ENCODE measurements around the gene BRIP1.
A peak's percentile ranks its signal among the peaks of the same experiment; 100 is the strongest.
"Not testable (repeated sequence)": the region's sequence is repeated elsewhere in the genome, so short reads cannot be mapped to it uniquely, and the experiment has no call there.

The BRIP1 gene

DNA sequence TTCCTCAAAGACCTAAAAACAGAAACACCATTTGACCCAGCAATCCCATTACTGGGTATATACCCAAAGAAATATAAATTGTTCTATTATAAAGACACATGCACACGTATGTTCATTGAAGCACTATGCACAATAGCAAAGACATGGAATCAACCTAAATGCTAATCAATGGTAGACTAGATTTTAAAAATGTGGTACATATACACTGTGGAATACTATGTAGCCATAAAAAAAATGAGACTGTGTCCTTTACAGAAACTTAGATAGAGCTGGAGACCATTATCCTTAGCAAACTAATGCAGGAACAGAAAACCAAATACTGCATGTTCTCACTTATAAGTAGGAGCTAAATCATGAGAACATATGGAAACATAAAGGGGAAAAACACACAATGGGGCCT, 36.5 kb downstream of the BRIP1 start:
- not testable (repeated sequence) for DNase-seq

DNA sequence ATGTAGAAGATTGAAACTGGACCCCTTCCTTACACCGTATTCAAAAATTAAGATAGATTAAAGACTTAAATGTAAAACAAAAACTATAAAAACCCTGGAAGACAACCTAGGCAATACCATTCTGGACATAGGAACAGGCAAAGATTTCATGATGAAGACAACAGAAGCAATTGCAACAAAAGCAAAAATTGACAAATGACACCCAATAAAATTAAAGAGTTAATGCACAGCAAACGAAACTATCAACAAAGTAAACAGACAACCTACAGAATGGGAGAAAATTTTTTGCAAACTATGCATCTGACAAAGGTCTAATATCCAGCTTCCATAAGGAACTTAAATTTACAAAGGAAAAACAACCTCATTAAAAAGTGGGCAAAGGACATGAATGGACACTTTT, 37.1 kb downstream of the BRIP1 start:
- not testable (repeated sequence) for DNase-seq

DNA sequence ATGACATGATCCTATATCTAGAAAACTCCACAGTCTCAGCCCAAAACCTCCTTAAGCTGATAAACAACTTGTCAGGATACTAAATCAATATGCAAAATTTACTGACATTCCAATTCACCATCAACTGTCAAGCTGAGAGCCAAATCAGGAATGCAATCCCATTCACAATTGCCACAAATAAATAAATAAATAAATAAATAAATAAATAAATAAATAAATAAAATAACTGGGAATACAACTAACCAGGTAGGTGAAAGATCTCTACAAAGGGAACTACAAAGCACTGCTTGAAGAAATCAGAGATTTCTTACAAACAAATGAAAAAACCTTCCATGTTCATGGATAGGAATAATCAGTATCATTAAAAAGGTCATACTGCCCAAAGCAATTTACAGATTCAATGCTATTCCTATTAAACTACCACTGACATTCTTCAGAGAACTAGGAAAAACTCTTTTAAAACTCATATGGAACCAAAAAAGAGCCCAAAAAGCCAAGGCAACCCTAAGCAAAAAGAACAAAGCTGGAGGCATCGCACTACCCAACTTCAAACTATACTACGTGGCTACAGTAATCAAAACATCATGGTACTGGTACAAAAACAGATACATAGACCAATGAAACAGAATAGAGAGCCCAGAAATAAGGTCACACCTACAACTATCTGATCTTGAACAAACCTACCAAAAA, 37.7 kb downstream of the BRIP1 start:
- no peak for DNase-seq

DNA sequence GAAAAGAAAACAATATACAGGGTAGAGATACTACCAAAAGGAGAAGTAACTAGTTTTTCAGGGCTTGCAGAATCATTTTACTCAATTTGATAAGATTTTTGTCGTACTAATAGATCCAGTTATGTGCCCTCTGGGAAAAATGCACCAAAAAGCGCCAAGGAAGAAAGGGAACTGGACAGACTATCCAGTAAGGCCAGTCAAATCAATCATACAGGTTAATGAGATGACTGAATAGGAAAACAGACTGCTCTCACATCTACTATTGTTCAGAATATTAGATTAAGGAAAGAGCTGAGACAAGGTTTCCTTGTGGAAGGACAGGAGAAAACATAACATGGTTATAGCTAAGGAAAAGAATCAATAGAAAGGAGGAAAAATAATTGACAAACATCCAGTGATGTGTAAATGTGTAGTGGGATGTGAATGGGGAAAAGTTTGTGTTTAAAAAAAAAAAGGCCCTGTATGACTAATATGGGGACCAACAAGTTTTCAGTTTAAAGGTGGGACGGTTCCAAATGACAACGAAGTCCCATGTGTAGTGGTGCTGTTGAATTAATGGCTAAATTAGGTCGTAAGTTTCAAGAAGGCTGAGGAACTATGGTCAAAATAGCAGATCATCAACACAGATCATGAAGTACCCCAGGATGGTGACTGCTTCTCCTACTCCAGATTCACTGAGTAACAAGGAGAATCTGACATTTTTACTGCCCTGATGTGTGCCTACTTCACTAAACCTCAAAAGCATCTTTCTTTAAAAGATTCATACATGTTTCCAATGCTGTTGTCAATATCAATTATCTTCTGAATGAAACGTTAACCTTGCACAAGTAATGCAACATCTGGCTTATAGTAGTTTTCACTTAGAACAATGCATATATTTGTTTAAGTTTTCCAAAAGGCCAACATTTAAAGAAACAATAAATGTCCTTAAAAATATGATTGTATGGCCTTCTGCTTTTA, 40.7 kb downstream of the BRIP1 start:
- no peak for DNase-seq

DNA sequence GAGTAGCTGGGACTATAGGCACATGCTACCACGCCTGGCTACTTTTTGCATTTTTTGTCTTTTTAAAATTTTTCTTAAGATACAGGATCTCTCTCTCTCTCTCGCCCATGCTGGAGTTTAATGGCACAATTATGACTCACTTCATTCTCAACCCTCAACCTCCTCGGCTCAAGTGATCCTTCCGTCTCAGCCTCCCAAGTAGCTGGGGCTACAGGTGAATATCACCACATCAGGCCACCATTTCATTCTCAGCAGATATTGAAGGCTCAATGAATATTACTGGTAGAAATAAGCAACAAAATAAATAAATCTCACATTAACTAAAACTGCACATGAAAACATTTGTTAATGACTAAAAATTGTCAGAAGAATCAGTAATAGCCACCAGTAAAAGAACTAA, 41.7 kb downstream of the BRIP1 start:
- no peak for DNase-seq

DNA sequence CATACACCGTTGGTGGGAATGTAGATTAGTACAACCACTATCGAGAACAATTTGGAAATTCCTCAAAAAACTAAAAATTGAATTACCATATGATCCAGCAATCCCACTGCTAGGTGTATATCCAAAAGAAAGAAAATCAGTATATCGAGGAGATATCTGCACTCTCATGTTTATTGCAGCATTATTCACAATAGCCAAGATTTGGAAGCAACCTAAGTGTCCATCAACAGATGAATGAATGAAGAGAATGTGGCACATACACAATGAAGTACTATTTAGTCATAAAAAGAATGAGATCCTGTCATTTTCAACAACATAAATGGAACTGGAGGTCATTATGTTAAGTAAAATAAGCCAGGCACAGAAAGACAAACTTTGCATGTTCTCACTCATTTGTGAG, 44.1 kb downstream of the BRIP1 start:
- not testable (repeated sequence) for DNase-seq

DNA sequence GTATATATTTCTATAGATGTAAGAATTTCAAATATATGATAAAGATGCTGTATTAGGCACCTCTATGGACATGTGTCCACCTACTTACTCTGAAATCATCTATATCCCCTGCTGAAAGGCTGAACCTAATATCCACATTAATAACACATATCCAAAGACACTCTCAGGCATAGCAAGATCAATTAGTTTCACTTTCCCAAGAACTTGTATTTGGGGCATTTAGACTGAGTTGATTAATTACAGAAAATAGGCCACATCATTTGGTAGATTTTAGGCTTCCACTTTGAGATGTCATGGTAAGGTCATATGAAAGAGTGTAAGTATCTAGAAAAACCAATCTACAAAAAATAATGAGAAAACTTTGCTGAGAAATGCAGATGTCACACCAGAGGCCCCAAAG, 45.1 kb downstream of the BRIP1 start:
- DNase-seq: no peak

DNA sequence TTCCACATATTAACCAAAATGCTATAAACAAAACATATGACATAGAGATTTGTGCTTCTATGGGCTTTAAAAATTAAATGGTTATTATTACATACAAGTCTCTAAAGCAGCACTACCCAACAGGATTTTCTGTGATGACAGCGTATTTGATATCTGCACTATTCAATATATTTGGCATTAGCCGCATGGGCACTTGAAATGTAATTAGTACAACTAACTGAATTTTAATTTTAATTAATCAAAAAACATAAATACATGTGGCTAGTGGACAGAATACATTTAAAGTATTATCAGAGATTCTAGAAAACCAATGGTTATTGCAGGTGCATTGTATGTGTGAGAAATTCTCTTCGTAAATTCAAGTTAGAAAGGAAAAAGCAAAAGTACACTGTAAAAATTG, 45.9 kb downstream of the BRIP1 start:
- DNase-seq: no peak

DNA sequence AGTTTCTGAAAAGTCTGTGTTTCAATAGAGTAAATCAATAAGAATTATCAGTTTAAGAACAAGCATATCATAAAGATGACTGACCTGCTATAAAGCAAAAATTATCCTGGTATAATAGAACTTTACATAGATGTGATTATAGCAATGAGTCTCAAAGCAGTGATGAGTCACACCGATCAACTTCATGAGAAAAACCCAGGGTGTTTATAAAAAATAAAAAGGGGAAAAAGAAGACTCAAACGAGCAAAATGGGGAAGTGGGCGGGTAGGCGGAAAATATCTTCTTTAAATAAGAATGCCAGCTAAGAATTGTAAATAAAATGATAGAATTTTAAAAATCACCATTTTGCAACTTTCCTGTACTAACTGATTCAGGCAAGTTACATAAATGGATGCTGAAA, 46.8 kb downstream of the BRIP1 start:
- DNase-seq: peak in 1 of 2 donors; percentile 10

DNA sequence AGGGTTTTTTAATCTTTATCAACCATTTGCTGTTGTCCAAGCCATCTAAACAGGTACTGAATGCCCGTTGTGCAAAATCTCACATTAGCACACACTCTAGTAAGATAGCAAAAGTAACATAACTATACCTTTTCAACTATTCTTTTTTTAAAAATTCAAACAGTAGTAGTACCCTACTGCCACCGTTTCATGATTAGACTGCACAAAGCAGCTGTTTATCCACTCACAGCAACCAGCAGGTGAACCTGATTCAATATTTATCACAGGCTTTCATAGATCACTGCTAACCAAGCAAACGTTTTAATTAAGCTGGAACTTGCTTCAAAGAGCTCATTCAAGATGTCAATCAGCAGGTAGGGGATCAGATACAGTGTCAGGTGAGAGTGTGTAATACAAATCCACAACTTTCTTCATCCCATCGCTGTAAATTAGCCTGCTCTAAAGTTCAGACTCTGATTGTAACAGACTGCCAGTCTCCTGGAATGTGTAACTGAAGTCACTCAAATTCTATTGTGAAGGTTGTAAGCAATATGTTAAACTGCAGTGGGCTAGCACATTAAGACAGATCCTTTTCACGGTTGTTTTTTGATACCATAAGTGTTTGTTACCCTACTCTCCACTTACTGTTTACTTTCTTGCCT, 47.3 kb downstream of the BRIP1 start:
- DNase-seq: no peak

DNA sequence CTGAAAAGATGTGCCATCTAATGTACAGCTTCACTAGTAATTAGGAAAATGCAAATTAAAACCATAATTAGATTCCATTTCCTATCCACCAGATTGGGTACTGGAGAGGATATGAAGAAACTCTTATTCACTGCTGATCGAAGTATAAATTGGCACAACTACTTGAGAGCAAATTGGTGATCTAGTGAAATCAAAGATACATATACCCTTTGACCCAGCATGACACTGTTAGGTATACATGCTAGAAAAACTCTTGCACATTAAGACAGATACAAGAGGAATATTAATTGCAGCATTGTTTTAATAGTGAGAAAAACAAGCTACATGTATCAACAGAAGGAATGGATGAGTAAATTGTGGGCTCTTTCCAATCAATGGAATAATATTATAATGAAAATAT, 48.8 kb downstream of the BRIP1 start:
- DNase-seq: no peak

DNA sequence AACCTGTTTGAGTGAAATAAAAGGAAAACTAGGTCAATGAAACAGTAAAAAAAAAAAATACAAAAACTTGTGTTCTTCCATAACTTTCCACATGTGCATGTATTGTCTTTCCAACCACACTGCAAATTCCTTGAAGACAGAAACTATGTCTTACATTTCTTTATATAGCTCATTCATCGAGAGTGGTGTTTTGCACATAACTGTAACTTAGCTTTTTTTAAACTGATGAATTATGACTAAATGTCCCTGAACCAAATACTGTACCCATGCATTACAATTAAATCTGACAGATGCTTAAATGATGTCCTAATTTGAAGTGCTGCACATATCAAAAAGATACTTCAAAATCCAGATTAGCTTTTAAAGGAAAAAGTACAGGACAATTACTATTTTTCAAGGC, 50.1 kb downstream of the BRIP1 start:
- no peak for DNase-seq

DNA sequence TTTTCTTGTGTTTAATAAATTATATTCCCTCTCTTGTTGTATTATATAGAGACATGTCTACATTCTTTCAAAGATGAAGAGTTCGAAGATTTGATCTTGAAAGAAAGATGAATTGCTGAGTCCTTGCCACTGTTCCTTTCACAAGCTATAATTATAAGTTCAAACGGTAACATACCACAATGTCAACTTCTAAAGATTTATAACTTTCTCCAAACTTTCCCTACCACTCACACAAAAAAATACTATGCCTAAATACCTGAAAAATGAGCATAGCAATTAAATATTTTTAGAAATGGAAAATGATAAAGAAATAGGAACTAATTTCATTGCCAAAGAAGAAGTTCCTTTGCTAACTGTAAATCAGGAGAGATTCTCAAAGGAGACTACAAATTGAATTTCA, 50.6 kb downstream of the BRIP1 start:
- DNase-seq: no peak

DNA sequence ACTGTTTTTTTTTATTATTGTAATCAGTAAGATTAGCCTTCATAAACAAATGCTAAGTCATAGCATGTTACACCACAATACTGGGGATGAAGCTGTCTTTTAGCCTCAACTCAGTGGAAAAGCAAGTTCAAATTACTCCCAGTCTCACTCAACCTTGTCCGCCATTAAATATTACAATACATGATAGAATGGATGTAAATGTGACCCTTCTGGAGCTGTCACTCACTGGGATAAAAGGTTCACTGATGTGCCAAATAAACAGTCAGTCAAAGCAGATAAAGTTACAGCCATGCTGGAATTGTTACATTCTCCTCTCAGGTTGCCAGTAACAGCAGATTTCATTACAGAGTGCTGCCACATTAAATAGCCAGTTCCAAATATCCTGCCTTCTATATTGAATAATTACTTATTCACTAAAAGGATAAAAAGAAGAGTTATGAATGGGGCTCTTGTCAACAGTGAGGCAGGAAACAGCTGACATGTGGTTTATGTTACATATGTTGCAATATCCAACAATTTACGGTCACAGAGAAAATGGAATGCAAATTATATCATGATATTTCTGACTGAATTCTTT, 53.4 kb downstream of the BRIP1 start:
- DNase-seq: no peak

DNA sequence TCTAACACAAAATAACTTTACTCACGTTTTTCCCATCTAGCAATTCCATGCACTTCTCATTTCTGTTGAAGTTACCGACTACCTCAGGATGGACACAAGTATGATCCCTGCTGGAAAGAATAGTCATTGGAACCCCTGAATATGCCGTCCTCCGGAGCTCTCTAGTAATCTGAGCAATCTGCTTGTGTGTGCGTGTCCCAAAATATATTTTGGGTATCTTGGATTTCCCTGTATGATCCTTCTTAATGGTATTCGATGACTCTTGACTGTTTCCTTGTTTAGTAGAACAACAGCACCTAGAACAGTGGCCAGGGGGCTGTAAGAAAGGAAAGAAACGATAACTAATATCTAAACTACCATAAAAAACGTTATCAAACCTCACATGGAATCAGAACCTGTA, 54.9 kb downstream of the BRIP1 start:
- DNase-seq: no peak

DNA sequence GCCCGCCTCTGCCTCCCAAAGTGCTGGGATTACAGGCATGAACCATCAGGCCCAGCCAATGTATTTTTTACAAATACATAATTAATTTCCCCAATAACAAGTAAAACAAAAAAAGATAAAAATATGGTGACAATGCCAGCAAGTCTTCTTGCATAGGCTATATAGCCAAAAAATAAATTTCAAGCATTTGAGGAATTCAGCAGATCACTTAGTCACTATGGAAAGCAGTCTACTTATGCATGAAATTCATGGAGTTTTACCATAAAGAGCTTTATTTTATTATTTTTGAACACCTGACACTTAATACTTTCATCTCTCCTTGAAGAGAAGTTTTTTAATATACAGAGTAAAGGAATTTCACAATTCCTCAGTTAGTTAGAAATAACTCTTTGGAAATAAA, 56.4 kb downstream of the BRIP1 start:
- DNase-seq: no peak

DNA sequence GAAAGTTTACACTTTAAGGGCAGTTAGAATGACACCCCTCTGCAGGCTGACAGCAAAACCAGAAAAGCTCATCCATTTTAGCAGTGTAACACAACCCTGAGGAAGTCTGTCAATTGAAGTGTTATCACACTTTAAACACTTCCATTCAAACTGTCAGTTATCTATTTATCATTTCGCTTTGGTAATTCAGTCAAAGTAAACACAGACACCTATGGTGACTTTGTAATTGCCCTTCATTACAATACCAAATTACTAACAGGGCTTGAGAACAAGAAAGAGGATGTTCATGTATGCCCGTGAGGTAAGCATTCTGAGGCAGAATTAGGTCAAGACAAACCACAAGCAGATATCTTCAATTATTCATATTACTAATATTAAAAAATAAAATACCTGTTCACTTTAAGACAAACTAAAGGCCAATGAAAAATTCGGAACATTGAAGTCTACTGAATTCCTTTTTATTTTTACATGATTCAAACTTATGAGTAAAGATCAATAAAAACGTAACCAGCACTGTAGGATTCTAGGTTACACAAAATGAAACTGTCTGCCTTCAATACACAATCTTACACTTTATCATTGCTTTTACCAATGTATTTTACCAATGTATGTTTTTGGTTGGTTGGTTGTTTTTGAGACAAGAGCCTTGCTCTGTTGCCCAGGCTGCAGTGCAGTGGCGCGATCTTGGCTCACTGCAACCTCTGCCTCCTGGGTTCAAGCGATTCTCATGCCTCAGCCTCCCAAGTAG, 57.1 kb downstream of the BRIP1 start:
- peak in 1 of 2 donors; percentile 12 for DNase-seq

DNA sequence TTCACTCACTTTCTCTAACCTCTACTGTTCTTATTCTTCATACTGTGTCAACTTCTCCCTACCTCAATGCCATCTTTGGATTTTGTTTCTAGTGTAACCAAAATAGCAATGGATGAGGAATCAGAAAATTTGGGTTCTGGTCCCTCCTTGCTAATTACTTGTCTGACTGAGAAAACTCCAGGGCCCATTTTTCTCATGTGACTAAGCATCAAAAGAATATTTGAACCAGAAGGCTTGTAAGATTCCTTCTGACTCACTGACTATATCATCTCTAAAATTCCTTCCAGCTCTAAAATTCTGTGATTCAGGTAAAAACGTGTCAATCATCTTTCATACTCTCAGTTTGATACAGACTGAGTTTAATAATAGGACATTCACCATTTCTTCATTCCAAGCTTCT, 57.9 kb downstream of the BRIP1 start:
- DNase-seq: no peak

DNA sequence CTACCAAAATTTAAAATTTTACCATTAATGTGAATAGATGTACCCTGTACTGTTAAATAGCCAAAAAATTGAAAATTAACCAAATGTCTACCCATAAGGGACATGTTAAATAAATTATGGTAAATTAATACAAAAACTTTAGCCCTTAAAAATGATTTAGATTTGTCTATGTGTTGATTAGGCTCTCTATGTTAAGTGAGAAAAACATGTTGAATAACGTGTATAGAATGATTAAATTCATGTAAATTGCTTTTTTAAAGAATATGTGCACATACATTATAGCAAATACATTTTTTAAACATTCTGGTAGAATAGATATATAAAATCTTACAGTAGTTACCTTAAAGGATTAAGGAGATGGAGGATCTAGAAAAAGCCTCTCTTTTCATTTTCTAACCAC, 59.5 kb downstream of the BRIP1 start:
- DNase-seq: no peak

DNA sequence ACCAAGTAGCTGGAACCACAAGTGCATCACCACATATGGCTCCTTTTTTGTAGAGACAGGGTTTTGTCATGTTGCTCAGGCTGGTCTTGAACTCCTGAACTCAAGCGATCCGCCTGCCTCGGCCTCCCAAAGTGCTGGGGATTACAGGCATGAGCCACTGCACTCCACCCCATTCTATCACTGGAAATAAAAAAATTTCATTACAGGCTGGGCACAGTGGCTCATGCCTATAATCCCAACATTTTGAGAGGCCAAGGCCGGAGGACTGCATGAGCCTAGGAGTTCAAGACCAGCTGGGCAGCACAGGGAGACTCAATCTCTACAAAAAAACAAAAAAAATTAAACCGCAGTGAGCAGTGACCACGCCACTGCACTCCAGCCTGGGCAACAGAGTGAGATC, 60.1 kb downstream of the BRIP1 start:
- DNase-seq: no peak

DNA sequence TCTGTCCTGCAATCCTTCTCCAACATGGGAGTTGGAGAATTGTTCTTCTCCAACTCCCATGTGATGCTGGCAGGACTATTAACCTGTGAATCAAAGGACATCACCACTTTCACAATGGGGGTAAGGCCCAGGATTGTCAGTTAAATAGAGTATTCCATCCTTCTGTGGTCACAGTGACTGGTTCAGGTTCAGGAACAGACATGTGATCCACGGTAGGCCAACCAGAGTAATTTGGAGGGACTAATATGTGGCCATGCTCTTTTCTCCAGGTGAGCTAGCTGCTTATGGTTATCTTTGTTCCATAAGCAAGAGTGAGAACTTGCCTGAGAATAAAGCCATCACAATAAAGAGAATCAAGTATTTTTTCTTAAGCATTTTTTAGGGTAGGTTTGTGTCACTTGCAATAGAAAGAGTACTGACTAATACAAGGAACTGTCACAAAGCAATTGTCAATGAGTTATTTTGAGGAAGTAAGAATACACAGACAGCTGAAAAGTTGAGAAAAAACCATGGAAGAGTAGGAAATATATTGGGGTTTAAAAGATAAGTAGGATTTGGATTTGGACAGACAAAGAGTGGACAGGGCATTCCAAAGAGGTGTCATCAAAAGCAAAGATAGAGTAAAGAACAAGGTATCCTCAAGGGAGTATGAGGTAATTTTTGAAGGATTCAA, 63.4 kb downstream of the BRIP1 start:
- DNase-seq: no peak

DNA sequence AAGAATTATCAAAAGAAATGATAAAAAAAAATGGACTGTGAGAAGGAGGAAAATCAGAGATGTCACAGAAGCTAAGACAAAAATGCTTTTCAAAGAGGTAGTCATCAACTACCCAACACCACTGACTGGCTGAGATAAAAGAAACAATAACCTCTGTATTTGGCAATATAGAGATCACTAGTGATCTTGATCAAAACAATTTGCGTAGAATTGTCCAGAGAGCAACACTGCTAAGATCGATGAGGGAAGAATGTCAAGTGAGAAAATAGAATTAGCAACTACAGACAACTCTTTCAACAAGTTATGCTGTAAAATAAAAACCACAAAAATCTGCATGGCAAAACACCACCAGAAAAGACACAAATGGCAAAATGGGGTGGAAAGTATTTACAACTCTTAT, 66.0 kb downstream of the BRIP1 start:
- no peak for DNase-seq
